AG09319 (cell line): Measurements from ENCODE around the gene GPC2.
"Not testable (repeated sequence)": the region's sequence is repeated elsewhere in the genome, so short reads cannot be mapped to it uniquely, and the experiment has no call there.

Experiments
- DNase-seq: peaks from one replicate; pipeline ENCODE4 v3.0.0-alpha.2; 2010; ENCODE audit warnings: low read depth; ENCODE audit errors: extremely low read depth
- CTCF ChIP-seq: IDR thresholded peaks from 2 replicates; pipeline ENCODE4 v1.5.1; 2011; ENCODE audit warnings: low read depth, mild to moderate bottlenecking, inconsistent platforms, low read length, moderate library complexity

GPC2 gene

GRCh38 chr7:100209493-100209892 lies 32.3 kb upstream of the GPC2 start:
- TF ChIP-seq CTCF: no peak
- DNase-seq: no peak

GRCh38 chr7:100208911-100209408 lies 31.8 kb upstream of the GPC2 start:
- no peak for TF ChIP-seq CTCF
- DNase-seq: no peak

- no peak for DNase-seq
- no peak for TF ChIP-seq CTCF
Measured at GRCh38 chr7:100204454-100204853, 27.3 kb upstream of the GPC2 start.

GRCh38 chr7:100200693-100201092 lies 23.5 kb upstream of the GPC2 start:
- no peak for TF ChIP-seq CTCF
- no peak for DNase-seq

GRCh38 chr7:100198266-100198665 lies 21.1 kb upstream of the GPC2 start:
- DNase-seq: no peak
- TF ChIP-seq CTCF: no peak

GRCh38 chr7:100195901-100196322 lies 18.7 kb upstream of the GPC2 start:
- not testable (repeated sequence) for DNase-seq

- TF ChIP-seq CTCF: no peak
- no peak for DNase-seq
Measured at GRCh38 chr7:100195222-100195621, 18.0 kb upstream of the GPC2 start.

- no peak for TF ChIP-seq CTCF
- no peak for DNase-seq
Measured at GRCh38 chr7:100192969-100193368, 15.8 kb upstream of the GPC2 start.

- not testable (repeated sequence) for DNase-seq
Measured at GRCh38 chr7:100192281-100192862, 15.2 kb upstream of the GPC2 start.
